Myometrial cell (primary cell): ENCODE measurements around the gene ZNF583. TPM values are rescaled to one million over a fixed set of nuclear protein-coding genes. Genes with fewer than 3 reads are reported as not detected.

Source experiments
- total RNA-seq: library from RNA; depleted of rRNA; stranded (reverse); fragments of >200 nt; gene quantifications from 2 replicates; pipeline ENCODE4 v1.2.3, GENCODE V29; 2015

ZNF583 gene
- 0.86 and 1.8 TPM in 2 replicates for total RNA-seq

DNA sequence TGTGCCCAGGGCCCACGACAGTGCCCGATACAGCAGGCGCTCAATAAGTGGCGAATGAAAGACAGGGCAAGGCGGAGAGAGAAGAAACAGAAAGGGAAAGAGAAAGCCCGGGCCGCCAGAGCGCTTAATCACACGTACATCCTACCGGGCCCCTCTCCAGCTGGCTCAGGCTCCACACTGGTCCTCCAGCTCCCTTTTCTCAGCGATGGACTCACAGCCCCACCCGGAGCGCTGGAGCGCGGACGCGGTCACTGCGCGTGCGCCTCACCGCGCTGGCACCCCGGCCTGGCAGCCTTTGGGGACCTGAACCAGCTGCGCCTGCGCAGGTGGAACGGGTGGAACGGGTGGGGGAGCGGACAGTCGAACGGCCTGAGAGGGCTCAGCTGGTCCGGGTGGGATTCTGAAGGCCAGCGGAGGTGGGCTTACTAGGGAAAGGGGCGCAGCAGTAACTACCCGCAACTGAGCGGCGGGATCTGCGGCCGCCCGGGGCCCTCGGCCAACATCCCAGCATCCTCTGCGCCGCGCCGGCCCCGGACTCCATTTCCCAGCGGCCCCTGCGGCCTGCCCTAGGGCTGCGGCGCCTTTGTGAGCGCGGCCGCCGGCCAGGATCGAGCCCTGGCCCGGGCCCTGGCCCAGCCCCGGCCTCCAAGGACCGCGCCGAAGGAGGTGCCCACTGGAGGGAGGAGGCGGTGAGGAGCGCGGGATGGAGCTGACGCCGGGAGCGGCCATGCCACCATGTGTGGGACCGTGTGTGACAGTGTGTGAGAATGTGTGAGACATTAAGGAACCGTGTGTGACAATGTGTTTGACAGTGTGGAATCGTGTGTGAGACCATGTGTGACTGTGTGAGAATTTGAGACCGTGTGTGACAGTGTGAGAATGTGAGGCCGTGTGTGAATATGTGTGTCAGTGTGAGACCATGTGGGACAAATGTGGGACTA lies at the start of gene ZNF583:
Gene ZNF583, plus strand, starts transcription at position 569 of the 941 bp plus-strand sequence. CDS start 2,783 bp downstream, outside the sequence.

DNA sequence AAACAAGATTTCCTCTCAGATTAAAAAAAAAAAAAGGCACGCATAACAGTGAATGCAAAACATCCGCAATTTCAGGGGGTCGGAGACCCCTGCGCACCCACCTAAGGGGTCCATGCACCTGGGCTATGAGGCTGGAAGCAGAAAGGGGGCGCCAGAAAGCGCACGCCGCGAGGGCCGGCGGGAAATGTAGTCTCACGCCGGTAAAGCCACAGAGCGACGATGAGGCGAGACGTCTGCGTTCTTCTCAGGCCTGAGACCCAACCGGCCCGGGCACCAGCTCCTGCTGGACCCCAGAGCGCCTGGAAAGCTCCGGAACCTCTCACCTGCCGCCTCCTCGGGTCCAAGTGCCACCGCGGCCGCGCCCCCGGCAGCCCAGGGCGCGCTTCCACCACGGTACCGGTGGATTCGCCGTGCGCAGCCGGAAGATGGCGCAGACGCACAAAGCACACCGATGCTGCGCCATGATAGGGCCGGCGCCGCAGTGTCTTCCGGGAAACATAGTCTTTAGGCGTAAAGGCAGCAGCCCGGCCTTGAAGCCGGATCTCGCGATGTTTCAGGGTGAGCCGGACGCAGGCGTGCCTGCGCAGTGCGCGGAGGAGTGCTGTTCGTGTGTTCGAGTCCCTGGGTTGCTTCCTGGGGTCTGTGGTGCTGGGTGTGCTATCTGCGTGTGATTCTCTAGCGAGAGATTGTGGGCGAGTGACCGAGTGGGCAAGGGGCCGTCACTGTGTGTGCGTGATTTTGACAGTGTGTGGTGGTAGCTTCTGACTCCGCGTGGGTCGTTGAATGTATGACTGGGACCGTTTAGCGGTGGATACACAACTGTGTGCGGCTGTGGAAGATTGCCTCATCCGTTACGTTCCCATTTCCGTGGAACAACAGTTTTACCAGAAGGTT lies 10.8 kb upstream of the ZNF583 start, which contains the start of gene ZNF582:
Gene ZNF582, minus strand, starts transcription at position 416 of the 894 bp plus-strand sequence. CDS start 1,782 bp downstream, outside the sequence.

Other genes with a start within 250 kb of the ZNF583 start
- not detected in 2 replicates for gene GALP, start 228.3 kb upstream of the ZNF583 start, total RNA-seq
- 0.18 TPM in 1 of 2 replicates, not detected in the other for gene ZSCAN5B, start 206.5 kb upstream of the ZNF583 start, total RNA-seq
- not detected in 2 replicates for gene ZSCAN5C, start 202.1 kb upstream of the ZNF583 start, total RNA-seq
- gene EDDM13, start 131.6 kb upstream of the ZNF583 start, total RNA-seq: not detected in 2 replicates
- 1.7 and 9.0 TPM in 2 replicates for gene ZSCAN5A, start 89.5 kb upstream of the ZNF583 start, total RNA-seq
- 0.35 and 0.58 TPM in 2 replicates for gene ZNF582, start 10.8 kb upstream of the ZNF583 start, total RNA-seq
- 0.71 and 0.86 TPM in 2 replicates for gene ZNF667, start 73.0 kb downstream of the ZNF583 start, total RNA-seq
- 0.71 and 1.2 TPM in 2 replicates for gene ZNF471, start 103.5 kb downstream of the ZNF583 start, total RNA-seq
- 2.9 and 8.0 TPM in 2 replicates for gene ZFP28, start 134.6 kb downstream of the ZNF583 start, total RNA-seq
- gene ZNF470, start 163.1 kb downstream of the ZNF583 start, total RNA-seq: 1.2 TPM in 2 replicates
- gene ZNF71, start 191.0 kb downstream of the ZNF583 start, total RNA-seq: 3.5 and 4.4 TPM in 2 replicates
- gene SMIM17, start 238.8 kb downstream of the ZNF583 start, total RNA-seq: 0.18 TPM in 1 of 2 replicates, not detected in the other